GM12891 (cell line): ENCODE results near the gene LEMD2.

Experiments used
- DNase-seq: peaks from one replicate; pipeline ENCODE4 v3.0.0; 2011; ENCODE audit warnings: low spot score; ENCODE audit not compliant: insufficient read length
- FAIRE-seq: peaks from 2 replicates; lab custom pipeline; 2011; peaks lifted over from hg19 to GRCh38; lab: Jason Lieb, UNC
- PAX5 ChIP-seq: IDR thresholded peaks from 2 replicates; pipeline ENCODE4 v1.6.1; 2011; ENCODE audit warnings: low read length, moderate library complexity, mild to moderate bottlenecking; ENCODE audit not compliant: insufficient read depth, severe bottlenecking
- POLR2A ChIP-seq: IDR thresholded peaks from 2 replicates; pipeline ENCODE4 v1.6.1; 2011; ENCODE audit warnings: low read depth, low read length, control low read depth
- POLR2AphosphoS5 ChIP-seq: IDR thresholded peaks from 2 replicates; pipeline ENCODE4 v1.6.1; 2011; ENCODE audit warnings: low read depth, low read length, control low read depth
- POU2F2 ChIP-seq: IDR thresholded peaks from 2 replicates; pipeline ENCODE4 v1.6.1; 2011; ENCODE audit warnings: low read depth, mild to moderate bottlenecking, control low read depth, low read length, moderate library complexity
- SPI1 ChIP-seq: IDR thresholded peaks from 2 replicates; pipeline ENCODE4 v1.6.1; 2011; ENCODE audit warnings: low read depth, low read length, control low read depth
- TAF1 ChIP-seq: IDR thresholded peaks from 2 replicates; pipeline ENCODE4 v1.6.1; 2011; ENCODE audit warnings: low read depth, low read length, control low read depth

Gene LEMD2

GRCh38 chr6:33828764-33829731 lies 40.1 kb upstream of the LEMD2 start:
- FAIRE-seq (no peak), DNase-seq (no peak)
- no peak for TF ChIP-seq POU2F2
- TF ChIP-seq SPI1 = no peak
- TF ChIP-seq PAX5 = no peak
- no peak for TF ChIP-seq POLR2A
- TF ChIP-seq TAF1 = no peak
- no peak for TF ChIP-seq POLR2AphosphoS5

GRCh38 chr6:33828452-33828763 lies 39.5 kb upstream of the LEMD2 start:
- TF ChIP-seq TAF1 (no peak), PAX5 (no peak), POU2F2 (no peak), POLR2A (no peak), POLR2AphosphoS5 (no peak), SPI1 (no peak)
- DNase-seq (no peak), FAIRE-seq (no peak)

GRCh38 chr6:33827546-33828451 lies 38.9 kb upstream of the LEMD2 start:
- no peak for DNase-seq
- TF ChIP-seq POLR2AphosphoS5 = no peak
- TF ChIP-seq TAF1 = no peak
- TF ChIP-seq POU2F2 = no peak
- no peak for TF ChIP-seq SPI1
- no peak for TF ChIP-seq PAX5
- no peak for TF ChIP-seq POLR2A
- FAIRE-seq = no peak

- FAIRE-seq (no peak), DNase-seq (no peak)
Observed at GRCh38 chr6:33826537-33826936, 37.6 kb upstream of the LEMD2 start.

GRCh38 chr6:33824461-33825154 lies 35.7 kb upstream of the LEMD2 start:
- TF ChIP-seq POLR2AphosphoS5 = no peak
- DNase-seq = no peak
- FAIRE-seq = no peak

More at GRCh38 chr6:33826537-33826936, 37.6 kb upstream of the LEMD2 start:
- no peak for TF ChIP-seq POLR2AphosphoS5
- no peak for TF ChIP-seq PAX5
- no peak for TF ChIP-seq POLR2A
- no peak for TF ChIP-seq SPI1
- TF ChIP-seq POU2F2 = no peak

- TF ChIP-seq PAX5 (no peak), TAF1 (no peak), POLR2A (no peak), POU2F2 (no peak), POLR2AphosphoS5 (no peak), SPI1 (no peak)
- DNase-seq (no peak), FAIRE-seq (no peak)
Observed at GRCh38 chr6:33823806-33824205, 34.9 kb upstream of the LEMD2 start.

- FAIRE-seq = no peak
- peak; percentile 37 for DNase-seq
Observed at GRCh38 chr6:33822575-33823395, 33.9 kb upstream of the LEMD2 start.

GRCh38 chr6:33820784-33821520 lies 32.0 kb upstream of the LEMD2 start:
- no peak for FAIRE-seq

More at GRCh38 chr6:33822575-33823395, 33.9 kb upstream of the LEMD2 start:
- no peak for TF ChIP-seq POLR2AphosphoS5
- no peak for TF ChIP-seq PAX5
- no peak for TF ChIP-seq POU2F2
- TF ChIP-seq POLR2A = no peak
- no peak for TF ChIP-seq SPI1
- no peak for TF ChIP-seq TAF1

More at GRCh38 chr6:33820784-33821520, 32.0 kb upstream of the LEMD2 start:
- no peak for DNase-seq
- TF ChIP-seq SPI1 = no peak
- no peak for TF ChIP-seq POLR2A
- no peak for TF ChIP-seq TAF1
- TF ChIP-seq PAX5 = no peak
- TF ChIP-seq POLR2AphosphoS5 = no peak
- TF ChIP-seq POU2F2 = no peak
